HT-29 (cell line): ENCODE results near the gene SFI1. TPM values are rescaled to one million over a fixed set of nuclear protein-coding genes. Genes with fewer than 3 reads are reported as not detected.
"Not testable (repeated sequence)": the region's sequence is repeated elsewhere in the genome, so short reads cannot be mapped to it uniquely, and the experiment has no call there.

Source experiments
- DNase-seq: peaks from one replicate; pipeline ENCODE4 v3.0.0-alpha.2; 2015; ENCODE audit warnings: low spot score
- total RNA-seq: library from RNA; depleted of rRNA; stranded (reverse); fragments of >200 nt; shearing (Covaris generic); gene quantifications from 2 replicates; pipeline ENCODE4 v1.2.3, GENCODE V29; 2014; rRNA removed

The SFI1 gene, protein sequence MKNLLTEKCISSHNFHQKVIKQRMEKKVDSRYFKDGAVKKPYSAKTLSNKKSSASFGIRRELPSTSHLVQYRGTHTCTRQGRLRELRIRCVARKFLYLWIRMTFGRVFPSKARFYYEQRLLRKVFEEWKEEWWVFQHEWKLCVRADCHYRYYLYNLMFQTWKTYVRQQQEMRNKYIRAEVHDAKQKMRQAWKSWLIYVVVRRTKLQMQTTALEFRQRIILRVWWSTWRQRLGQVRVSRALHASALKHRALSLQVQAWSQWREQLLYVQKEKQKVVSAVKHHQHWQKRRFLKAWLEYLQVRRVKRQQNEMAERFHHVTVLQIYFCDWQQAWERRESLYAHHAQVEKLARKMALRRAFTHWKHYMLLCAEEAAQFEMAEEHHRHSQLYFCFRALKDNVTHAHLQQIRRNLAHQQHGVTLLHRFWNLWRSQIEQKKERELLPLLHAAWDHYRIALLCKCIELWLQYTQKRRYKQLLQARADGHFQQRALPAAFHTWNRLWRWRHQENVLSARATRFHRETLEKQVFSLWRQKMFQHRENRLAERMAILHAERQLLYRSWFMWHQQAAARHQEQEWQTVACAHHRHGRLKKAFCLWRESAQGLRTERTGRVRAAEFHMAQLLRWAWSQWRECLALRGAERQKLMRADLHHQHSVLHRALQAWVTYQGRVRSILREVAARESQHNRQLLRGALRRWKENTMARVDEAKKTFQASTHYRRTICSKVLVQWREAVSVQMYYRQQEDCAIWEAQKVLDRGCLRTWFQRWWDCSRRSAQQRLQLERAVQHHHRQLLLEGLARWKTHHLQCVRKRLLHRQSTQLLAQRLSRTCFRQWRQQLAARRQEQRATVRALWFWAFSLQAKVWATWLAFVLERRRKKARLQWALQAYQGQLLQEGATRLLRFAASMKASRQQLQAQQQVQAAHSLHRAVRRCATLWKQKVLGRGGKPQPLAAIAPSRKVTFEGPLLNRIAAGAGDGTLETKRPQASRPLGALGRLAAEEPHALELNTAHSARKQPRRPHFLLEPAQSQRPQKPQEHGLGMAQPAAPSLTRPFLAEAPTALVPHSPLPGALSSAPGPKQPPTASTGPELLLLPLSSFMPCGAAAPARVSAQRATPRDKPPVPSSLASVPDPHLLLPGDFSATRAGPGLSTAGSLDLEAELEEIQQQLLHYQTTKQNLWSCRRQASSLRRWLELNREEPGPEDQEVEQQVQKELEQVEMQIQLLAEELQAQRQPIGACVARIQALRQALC
- 20.5 and 26.1 TPM in 2 replicates for total RNA-seq

DNA sequence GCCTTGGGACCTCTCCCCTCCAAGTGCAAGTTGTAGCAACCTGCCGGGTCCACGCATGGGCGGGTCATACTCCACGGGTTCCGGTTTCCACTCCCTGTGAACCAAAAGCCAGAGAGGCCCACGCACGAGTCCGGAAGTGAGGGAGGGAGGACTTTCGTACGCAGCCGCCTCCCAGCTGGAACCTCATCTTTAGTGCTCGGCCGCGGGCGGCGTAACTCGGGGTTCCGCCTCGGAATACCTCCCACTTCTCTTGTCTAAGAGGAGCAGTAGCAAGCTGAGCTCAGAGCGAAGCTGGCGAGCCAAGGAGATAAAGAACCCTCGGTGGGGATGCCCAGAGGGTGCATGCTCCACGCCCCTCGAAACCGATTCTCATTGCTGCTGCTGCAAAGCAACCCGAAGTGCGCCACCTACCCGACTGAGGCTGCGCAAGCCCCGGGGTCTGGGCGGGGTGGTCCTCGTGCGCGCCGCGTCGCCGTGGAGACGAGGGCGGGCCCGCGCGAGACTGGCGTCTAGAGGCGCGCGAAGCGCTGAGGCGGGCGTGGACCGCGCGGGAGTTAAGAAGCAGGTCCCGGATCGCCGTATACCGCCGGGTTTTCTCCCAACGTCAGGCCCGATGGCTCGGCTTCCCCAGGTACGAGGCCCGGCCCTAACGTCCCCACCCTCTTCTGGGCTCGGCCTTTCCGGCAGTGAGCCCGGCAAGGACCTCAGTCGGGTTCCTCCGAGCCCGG lies at the start of gene SFI1:
TSS of gene SFI1 (plus strand) at position 530 of the 728 bp plus-strand sequence. CDS start 11,749 bp downstream, outside the sequence.
- peak; percentile 74 for DNase-seq

DNA sequence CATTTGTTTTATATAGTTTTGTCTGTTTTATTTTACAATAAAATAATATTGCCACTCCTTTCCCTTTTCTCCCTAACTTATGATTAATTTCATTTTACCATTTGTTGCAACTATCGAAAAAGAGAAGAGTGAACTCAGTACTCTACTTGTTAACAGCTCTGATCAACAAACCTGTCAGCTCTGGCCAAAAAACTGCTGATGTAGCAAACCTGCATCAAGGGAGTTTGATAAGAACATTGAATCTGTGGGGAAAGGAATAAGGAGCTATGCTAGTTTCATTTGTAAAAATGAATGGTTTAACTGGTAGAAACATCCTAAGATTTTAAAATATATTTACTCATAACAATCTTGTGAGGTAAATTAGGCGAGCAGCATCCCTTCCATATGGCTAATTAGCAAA lies 49.6 kb upstream of the SFI1 start:
- no peak for DNase-seq

DNA sequence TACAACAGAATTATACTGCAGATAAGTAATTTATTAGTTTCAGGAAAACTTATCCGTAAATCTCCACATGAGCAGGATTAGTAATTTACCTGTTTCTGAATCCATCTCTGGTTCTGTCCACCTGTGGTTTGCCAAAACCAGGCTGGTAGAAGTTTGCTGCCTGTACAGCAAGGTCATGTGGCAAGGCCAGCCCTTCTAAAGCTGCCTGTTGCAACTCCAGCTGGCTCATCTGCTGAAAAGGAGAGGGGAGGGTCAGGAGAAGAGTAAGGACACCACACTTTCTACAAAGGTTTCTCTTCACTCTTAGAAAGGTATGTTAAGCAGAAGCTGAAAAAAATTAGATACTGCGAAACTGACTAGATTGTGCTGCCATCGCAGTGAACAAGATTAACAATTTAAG lies 49.0 kb upstream of the SFI1 start:
- no peak for DNase-seq

DNA sequence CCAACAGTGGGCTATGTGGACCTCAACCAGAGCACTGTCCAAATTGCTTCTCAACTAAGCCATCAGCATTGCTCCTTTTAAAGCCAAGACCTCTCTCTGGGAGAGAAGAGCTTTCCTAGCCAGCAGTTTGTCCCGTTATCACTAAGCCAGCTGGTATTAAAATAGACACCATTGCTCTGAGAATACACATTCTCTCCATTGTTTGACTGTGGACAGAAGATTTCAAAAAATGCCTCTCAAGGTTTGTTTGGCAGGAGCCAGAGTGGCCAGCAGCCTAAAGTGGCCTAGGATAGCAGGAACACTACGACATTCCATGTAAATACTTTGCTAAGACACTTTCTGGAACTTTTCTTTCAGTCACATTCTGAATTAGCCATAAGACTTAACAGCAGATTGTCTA lies 48.0 kb upstream of the SFI1 start:
- DNase-seq: no peak

DNA sequence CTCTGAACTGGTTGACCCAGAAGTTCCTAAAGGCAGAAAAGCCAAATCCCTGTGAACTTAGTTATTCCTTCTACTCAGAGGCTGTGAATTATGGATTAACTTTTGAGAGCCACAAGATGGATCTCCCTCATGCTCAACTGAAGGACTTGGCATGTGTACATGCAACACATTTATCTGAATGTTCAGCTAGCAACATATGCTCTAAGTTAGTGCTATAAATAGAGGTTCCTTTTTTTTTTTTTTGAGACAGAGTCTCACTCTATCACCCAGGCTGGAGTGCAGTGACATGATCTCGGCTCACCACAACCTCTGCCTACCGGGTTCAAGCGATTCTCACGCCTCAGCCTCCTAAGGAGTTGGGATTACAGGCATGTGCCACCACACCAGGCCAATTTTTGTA lies 46.8 kb upstream of the SFI1 start:
- DNase-seq: no peak

DNA sequence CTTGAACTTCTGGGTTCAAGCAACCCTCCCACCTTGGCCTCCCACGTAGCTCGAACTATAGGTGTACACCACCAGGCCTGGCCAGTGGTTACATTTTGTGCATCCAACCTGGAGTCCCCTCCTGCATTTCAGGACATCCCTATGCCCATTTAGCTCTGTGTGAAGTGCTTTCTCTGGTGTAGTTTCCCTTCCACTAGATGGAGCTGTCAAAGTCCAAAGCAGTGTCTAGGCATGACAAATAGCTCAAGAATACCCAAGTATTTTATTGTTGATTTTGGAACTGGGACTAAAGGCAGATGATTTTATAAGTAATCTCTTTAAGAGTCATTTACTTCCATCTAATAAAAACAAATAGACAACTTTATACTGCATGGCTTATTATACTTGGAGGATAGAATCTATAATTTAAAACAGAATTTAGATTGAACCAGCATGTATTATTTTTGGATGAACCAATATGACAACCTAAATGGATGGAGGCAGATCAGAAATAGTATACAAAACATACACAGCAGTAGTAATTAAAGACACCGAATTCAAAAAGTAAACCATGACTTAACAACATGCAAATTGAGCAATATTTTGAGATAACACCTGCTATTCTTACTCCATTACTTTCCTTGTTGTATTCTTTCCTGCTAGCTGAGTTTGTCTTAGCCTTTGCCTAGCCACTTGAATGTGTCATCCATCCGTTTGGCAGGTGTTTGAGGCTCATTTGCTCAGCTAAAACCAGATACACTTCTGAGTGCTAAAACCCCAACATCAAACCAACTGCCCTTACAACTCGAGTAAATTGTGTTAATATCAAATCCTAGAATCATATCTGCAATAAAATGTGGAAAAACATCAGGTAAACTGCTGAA lies 44.4 kb upstream of the SFI1 start:
- peak; percentile 47 for DNase-seq

DNA sequence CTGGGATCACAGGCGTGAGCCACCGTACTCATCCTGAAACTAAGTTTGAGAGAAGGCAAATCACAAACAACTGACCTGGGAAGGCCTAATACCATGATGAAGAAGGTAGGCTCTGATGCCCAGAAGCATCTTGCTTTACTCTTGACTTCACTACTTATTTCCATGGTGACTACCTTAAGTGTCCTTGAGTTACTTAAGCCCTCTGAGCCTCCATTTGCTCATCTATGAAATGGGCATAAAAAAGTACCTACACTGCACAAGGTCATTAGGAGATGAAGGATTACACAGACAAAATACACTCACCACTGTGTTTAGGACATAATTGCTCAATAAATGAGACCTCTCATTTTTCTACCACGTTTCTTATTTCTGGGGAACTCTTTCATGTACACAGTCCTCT lies 34.6 kb upstream of the SFI1 start:
- DNase-seq: no peak

DNA sequence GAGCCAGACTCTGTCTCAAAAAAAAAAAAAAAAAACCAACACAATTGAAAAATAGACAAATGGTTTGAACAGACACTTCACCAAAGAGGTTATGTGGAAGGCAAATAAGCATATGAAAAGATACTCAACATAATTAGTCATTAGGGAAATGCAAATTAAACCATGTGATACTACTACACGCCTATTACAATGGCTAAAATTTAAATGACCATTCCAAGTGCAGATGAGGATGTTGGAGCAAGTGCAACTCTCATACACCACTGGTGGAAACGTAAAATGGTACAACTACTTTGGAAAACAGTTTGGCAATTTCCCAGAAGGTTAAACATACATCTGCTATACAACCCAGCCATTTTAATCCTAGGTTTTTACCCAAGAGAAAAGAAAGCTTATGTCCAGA lies 31.0 kb upstream of the SFI1 start:
- no peak for DNase-seq

DNA sequence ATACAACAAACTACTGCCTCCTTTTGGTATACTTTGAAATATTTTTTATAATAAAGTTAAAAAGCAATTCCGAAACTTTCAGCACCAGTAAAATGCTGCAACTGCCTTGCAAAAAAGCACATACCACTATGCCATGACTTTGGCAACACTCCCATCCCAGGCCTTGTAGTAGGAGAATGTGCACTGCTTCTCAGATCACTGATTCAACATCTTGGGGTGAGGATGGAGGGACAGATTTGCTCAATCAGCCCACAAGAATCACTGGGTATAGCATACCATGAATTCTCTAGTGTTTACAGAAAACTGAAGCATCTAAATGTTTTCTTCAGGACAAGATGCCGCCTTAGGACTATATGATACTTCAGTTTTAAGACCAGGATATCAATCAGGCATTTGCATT lies 21.6 kb upstream of the SFI1 start:
- DNase-seq: no peak

DNA sequence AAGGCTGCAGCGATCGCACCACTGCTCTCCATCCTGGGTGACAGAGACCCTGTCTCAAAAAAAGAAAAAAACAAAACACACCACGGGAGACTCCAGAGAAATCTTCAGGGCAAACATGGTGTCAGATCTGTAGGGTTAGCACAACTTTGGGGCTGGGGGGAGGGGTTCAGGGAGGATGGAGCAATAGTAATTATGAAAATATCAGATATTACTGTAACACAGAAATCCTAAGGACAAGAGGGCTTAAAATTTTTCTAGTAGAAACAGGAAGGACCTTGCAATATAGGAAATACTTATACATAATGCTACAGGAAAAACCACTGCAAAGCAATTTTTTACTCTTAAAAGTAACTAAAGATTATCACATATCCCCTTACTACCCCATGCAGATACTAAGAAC lies 20.5 kb upstream of the SFI1 start:
- no peak for DNase-seq

DNA sequence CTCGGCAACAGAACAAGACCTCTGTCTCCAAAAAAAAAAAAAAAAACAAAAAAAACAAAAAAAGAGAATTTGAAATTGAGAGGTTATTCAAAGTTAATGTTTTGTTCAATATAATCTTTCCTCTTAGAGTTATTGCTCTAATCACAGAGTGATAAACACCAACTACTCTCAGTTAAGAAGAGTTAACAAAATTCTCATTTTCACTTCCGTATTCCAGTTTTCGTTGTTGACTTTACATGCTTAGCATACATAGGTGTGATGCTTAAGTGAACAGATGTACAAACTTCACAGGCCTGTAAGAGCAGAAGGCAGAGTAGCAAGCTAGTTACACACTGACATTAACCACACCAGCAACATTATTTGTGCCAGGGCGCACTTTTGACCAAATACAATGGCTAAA lies 19.0 kb upstream of the SFI1 start:
- no peak for DNase-seq

DNA sequence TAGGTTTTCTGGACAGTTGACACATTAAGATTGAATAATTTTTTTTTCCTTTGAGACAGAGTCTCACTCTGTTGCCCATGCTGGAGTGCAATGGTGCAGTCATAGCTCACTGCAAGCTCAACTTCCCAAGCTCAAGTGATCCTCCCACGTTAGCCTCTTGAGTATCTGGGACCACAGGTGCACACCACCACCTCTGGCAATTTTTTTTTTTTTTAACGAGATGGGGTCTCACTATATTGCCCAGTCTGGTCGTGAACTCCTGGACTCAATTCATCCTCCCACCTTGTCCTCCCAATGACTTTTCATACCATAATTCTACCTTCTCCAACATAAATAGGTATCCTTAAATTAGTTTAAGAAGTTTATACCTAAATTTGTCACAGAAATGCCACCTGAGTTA lies 15.2 kb upstream of the SFI1 start:
- no peak for DNase-seq

DNA sequence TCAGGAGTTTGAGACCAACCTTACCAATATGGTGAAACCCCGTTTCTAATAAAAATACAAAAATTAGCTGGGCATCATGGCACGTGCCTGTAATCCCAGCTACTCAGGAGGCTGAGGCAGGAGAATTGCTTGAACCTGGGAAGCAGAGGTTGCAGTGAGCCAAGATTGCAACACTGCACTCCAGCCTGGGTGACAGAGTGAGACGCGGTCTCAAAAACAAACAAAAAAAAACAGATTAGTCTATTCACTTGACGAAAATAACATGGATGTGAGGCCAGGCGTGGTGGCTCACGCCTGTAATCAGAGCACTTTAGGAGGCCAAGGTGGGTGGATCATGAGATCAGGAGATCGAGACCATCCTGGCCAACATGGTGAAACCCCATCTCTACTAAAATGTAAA lies 13.9 kb upstream of the SFI1 start:
- DNase-seq: not testable (repeated sequence)

DNA sequence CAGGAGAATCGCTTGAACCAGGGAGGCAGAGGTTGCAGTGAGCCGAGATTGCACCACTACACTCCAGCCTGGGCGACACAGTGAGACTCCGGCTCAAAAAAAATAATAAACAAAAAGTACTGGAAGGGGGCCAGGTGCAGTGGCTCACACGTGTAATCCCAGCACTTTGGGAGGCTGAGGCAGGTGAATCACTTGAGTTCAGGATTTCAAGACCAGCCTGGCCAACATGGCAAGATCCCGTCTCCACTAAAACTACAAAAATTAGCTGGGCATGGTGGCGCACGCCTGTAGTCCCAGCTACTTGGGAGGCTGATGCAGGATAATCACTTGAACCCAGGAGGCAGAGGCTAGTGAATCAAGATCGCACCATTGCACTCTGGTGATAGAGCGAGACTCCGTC lies 10.0 kb upstream of the SFI1 start:
- DNase-seq: not testable (repeated sequence)

DNA sequence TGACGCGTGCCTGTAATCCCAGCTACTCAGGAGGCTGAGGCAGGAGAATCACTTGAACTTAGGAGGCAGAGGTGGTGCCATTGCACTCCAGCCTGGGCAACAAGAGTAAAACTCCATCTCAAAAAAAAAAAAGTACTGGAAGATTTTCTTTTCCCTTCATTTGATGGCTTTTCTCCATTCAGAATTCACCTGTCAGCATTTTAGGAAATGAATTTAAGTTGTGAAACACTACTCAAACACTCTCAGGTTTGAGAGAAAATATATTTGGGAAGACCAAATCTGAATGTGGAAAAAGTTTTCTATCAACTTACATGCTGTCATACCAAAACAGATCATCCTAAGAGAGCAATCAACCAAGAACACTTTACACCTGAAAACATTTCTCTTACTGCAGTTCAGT lies 9.4 kb upstream of the SFI1 start:
- DNase-seq: no peak

DNA sequence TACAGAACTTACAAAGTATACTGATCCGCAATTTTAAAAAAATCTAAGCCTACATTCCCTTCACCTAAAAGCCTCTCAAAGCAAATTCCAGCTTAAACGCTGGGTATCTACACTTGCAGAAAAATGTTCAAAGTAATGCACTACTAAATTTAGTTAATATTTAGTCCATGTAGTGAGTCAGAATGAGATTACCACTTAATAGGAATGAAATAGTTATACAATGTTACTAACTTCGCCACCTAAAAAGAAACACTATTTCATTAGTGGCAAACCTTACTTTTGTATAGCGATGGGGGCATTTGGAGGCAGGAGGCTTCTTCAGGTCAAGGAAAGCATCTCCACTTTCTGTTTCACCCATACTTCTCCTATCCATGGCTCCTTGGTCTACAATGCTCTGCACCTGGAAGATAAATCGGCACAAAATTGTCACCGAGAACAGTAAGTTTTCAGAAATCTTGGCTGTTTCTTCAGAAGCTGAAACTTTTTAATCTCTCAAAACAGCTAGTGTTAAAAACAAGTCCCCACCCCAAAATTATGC lies 7.9 kb upstream of the SFI1 start:
- no peak for DNase-seq

DNA sequence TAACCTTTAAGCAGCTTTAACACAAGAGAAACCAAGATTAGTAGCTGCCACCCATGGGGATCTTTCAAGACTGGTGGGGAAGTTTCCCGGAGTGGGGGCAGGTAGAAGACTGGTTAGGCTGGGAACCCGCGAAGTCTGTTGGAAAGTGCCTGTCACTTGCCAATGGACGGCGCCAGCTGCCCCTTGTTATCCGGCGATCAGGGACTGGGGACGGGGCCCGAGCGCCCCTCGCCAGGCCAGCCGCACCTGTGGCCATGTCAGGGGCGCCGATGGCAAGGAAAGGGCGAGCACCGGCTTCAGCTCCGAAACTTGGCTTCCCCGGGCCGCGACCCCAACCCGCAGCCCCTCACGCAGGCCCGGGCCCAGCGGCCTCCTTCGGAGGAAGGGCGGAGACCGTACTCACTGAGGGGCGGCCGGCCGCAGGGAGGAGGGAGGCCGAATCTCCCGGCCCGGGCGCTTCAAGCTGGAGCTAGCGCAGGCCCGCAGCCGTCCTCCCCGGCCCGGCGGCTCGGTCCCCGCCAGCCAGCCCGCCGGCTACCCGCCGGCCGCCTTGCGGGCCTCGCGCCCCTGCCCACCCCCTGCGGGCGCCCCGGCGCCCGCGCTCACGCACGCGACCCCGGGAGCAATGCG lies 7.2 kb upstream of the SFI1 start:
- peak; percentile 32 for DNase-seq

DNA sequence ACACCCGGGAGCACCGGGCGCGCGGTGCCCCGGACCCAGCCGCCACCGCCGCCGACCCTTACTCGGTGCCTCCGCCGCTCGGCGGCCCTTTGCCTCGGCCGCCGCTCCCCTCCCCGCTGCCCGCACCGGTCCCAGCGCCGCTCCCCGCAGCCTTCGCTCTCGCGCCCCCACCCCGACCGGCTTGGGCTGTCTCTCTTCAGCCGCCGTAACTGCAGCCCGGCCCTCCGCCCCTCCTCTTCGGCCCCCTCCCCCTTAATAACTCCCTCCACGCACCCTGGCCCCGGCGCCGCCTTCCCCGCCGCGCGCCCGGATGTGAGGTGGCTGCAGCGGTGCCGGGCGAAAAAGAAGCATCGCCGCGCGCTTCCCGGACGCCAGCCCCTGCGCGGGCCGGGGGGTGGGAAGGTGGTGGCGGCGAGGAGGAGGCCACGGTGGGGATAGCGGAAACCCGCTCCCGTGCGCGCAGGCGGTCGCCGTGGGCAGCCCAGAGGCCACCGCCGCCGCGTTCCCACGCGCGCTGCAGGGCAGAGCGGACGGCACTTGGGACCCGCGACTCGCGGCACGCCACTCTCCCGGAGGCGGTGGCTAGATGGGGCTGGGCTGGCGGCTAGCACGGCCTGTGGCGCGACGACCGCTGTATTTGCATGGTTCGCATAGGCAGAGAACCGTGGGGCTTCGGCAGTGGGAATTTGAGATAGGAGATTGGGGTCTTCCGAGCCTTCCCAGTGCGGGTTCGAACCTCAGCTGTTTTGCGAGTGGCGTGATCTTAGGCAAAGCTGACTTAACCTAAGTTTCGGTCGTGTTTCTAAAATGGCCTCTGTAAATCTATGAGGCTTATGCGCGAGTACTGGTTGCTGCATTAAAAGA lies 6.5 kb upstream of the SFI1 start, which contains the start of gene EIF4ENIF1:
TSS of gene EIF4ENIF1 (minus strand) at position 211 of the 864 bp plus-strand sequence. CDS start 1,124 bp downstream, outside the sequence.
- peak; percentile 47 for DNase-seq
